Measurements from ENCODE around the gene OSGEPL1.

Gene OSGEPL1

DNA sequence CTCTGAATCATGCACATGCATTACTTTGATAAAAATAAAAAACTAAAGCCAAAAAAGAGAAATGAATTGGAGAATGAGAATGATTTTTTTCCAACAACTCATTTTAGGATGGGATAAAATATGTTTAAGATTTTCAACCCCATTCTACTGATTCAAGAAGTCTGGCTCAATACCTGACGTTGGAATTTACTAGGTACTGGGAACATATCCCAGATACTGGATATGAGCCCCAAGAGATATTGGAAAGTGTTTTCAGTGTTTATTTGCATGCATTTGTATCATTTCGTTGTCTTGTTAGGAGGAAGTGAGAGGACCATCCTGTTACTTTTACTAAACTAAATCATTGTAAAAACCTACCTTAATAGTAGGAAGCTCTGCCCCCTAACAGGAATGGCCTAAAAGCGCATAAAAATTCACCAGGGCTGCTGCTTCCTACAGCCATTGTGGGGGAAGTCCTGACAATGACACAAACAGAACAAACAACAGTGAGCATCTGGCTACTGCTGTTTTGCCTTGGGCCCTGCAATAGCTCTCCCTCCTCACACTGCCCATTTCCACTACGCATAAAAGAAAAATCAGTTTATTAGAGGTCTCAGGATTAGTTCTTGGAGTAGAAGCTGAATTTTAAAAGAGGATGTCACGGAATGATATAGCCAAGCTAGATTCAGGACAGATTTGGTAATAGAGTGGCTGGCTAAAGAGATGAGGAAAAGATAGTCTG, 52.9 kb downstream of the OSGEPL1 start:
- no peaks in the 10 kb centered on the region for H3K9me3 ChIP-seq (replicated peaks; ENCODE audit: insufficient read depth, low read length)
- no peak for DNase-seq
- no peak overlapping the region for H3K9ac ChIP-seq (ENCODE audit: low read length)
- no peaks in the 10 kb centered on the region for H3K9me2 ChIP-seq (replicated peaks; ENCODE audit: insufficient read depth, low read length)
- no peaks in the 10 kb centered on the region for H3K27me3 ChIP-seq (replicated peaks; ENCODE audit: insufficient read depth, low read length)
- H2AFZ ChIP-seq (ENCODE audit: low read length) = no peak overlapping the region
- no peaks in the 10 kb centered on the region for H3F3A ChIP-seq (ENCODE audit: insufficient read depth, low read length)
- TF ChIP-seq CTCF (IDR thresholded peaks at IDR 0.05; ENCODE audit: low read length) (no peak), EZH2 (optimal IDR thresholded peaks at IDR 0.05; ENCODE audit: low read depth, low read length) (no peak), EZH2phosphoT487 (IDR thresholded peaks at IDR 0.05; ENCODE audit: low read length) (no peak)
- H3K4me3 ChIP-seq (ENCODE audit: low read length) = no peak overlapping the region
- H3K79me2 ChIP-seq (ENCODE audit: low read length) = no peaks in the 10 kb centered on the region
- H3K4me2 ChIP-seq (ENCODE audit: low read depth, low read length) = no peak overlapping the region
- no peaks in the 10 kb centered on the region for H3K36me3 ChIP-seq (replicated peaks; ENCODE audit: insufficient read depth, low read length)
- H4K20me1 ChIP-seq (ENCODE audit: insufficient read depth, low read length) = no peaks in the 10 kb centered on the region
- H3K4me1 ChIP-seq (ENCODE audit: low read length) = no peaks in the 10 kb centered on the region
- no peak overlapping the region for H3K27ac ChIP-seq (ENCODE audit: low read length)

- TF ChIP-seq EZH2phosphoT487 (IDR thresholded peaks at IDR 0.05; ENCODE audit: low read length) (no peak), CTCF (IDR thresholded peaks at IDR 0.05; ENCODE audit: low read length) (peak; percentile 23), EZH2 (optimal IDR thresholded peaks at IDR 0.05; ENCODE audit: low read depth, low read length) (no peak)
- Histone ChIP-seq H2AFZ (ENCODE audit: low read length) (no peak overlapping the region), H3K9ac (ENCODE audit: low read length) (no peak overlapping the region), H3K4me3 (ENCODE audit: low read length) (no peak overlapping the region), H3K9me2 (replicated peaks; ENCODE audit: insufficient read depth, low read length) (no peaks in the 10 kb centered on the region), H3F3A (ENCODE audit: insufficient read depth, low read length) (no peaks in the 10 kb centered on the region), H3K27ac (ENCODE audit: low read length) (no peak overlapping the region), H3K27me3 (replicated peaks; ENCODE audit: insufficient read depth, low read length) (no peaks in the 10 kb centered on the region), H3K4me1 (ENCODE audit: low read length) (peaks cover 6% of the 10 kb centered on the region; the same call in 1 of the 2 replicates), H4K20me1 (ENCODE audit: insufficient read depth, low read length) (no peaks in the 10 kb centered on the region), H3K79me2 (ENCODE audit: low read length) (no peaks in the 10 kb centered on the region), H3K9me3 (replicated peaks; ENCODE audit: insufficient read depth, low read length) (no peaks in the 10 kb centered on the region), H3K4me2 (ENCODE audit: low read depth, low read length) (no peak overlapping the region), H3K36me3 (replicated peaks; ENCODE audit: insufficient read depth, low read length) (no peaks in the 10 kb centered on the region)
- no peak for DNase-seq
Measured at GRCh38 chr2:189702071-189702470, 60.5 kb downstream of the OSGEPL1 start.

GRCh38 chr2:189700681-189701080, 61.9 kb downstream of the OSGEPL1 start:
- DNase-seq = no peak
- no peak for TF ChIP-seq EZH2 (optimal IDR thresholded peaks at IDR 0.05; ENCODE audit: low read depth, low read length)
- TF ChIP-seq CTCF (IDR thresholded peaks at IDR 0.05; ENCODE audit: low read length) = no peak
- TF ChIP-seq EZH2phosphoT487 (IDR thresholded peaks at IDR 0.05; ENCODE audit: low read length) = no peak
- H3K9me2 ChIP-seq (replicated peaks; ENCODE audit: insufficient read depth, low read length) = no peaks in the 10 kb centered on the region
- H3K4me1 ChIP-seq (ENCODE audit: low read length) = peaks cover 6% of the 10 kb centered on the region; the same call in 1 of the 2 replicates
- no peak overlapping the region for H2AFZ ChIP-seq (ENCODE audit: low read length)
- no peak overlapping the region for H3K9ac ChIP-seq (ENCODE audit: low read length)
- H3F3A ChIP-seq (ENCODE audit: insufficient read depth, low read length) = no peaks in the 10 kb centered on the region
- no peak overlapping the region for H3K27ac ChIP-seq (ENCODE audit: low read length)
- H3K4me3 ChIP-seq (ENCODE audit: low read length) = no peak overlapping the region
- no peak overlapping the region for H3K4me2 ChIP-seq (ENCODE audit: low read depth, low read length)
- H3K36me3 ChIP-seq (replicated peaks; ENCODE audit: insufficient read depth, low read length) = no peaks in the 10 kb centered on the region
- H3K79me2 ChIP-seq (ENCODE audit: low read length) = no peaks in the 10 kb centered on the region
- no peaks in the 10 kb centered on the region for H4K20me1 ChIP-seq (ENCODE audit: insufficient read depth, low read length)
- H3K9me3 ChIP-seq (replicated peaks; ENCODE audit: insufficient read depth, low read length) = no peaks in the 10 kb centered on the region
- H3K27me3 ChIP-seq (replicated peaks; ENCODE audit: insufficient read depth, low read length) = no peaks in the 10 kb centered on the region

Measured in MM.1S (cell line).